HepG2 (cell line): Measurements from ENCODE around the gene DPYD. TPM values are rescaled to one million over a fixed set of nuclear protein-coding genes. Genes with fewer than 3 reads are reported as not detected.

ENCODE experiments used
- ATAC-seq: fragments of 200-7000 bp; cut with Tn5 transposase; 3 replicates; pipeline ENCODE4 v1.9.1; 2020; ENCODE audit warnings: mild to moderate bottlenecking, moderate library complexity
- BruUV-seq: library from RNA; stranded (reverse); fragments of 400-500 nt; replicated peaks from 2 replicates; lab custom pipeline; 2021; lab: Mats Ljungman, UMichigan
- CTCF ChIA-PET: fragments of 300-600 bp; formaldehyde crosslinking; extraction: SDS; loops from one replicate; lab custom pipeline; 2021; ENCODE audit warnings: low total read pairs, inconsistent platforms, low intra/inter-chr PET ratio; lab: Yijun Ruan, JAX
- POLR2A ChIA-PET: fragments of 350-600 bp; sonication (Branson Sonifier 250); formaldehyde crosslinking; loops from one replicate; lab custom pipeline; 2020; ENCODE audit warnings: antibody characterized with exemption, inconsistent platforms; lab: Yijun Ruan, JAX
- DNase-seq: peaks from one replicate; pipeline ENCODE4 v3.0.0-alpha.2; 2015; ENCODE audit warnings: low spot score
- FAIRE-seq: peaks from 3 replicates; lab custom pipeline; 2011; peaks lifted over from hg19 to GRCh38; lab: Jason Lieb, UNC
- H2AFZ ChIP-seq: one replicate; pipeline ENCODE4 v1.6.1; 2011; ENCODE audit warnings: low read length, inconsistent platforms
- H3K27ac ChIP-seq: fragments of 300-600 bp; 3 replicates; pipeline ENCODE4 v1.8.0; 2011; ENCODE audit warnings: mixed run types, mild to moderate bottlenecking, mixed read lengths, low read length, inconsistent platforms; ENCODE audit not compliant: insufficient read depth; ENCODE audit errors: extremely low read length
- H3K27me3 ChIP-seq, 2 experiments: fragments of 200-600 bp in 1 of 2; 2 replicates in 1 of 2; 3 replicates in 1 of 2; pipeline versions ENCODE4 v1.6.0 to v1.8.0; 2011; ENCODE audit warnings: low read length in 2 of 2, mild to moderate bottlenecking in 2 of 2, moderate library complexity in 2 of 2, inconsistent platforms in 1 of 2; ENCODE audit not compliant: insufficient read depth in 2 of 2, control insufficient read depth in 1 of 2
- H3K36me3 ChIP-seq, 2 experiments: fragments of 200-600 bp in 1 of 2; replicated peaks in 1 of 2; 2 replicates in 1 of 2; 3 replicates in 1 of 2; pipeline versions ENCODE4 v1.5.1 to v1.8.0; 2011; ENCODE audit warnings: low read length in 2 of 2, inconsistent platforms in 1 of 2; ENCODE audit not compliant: insufficient read depth in 2 of 2, control insufficient read depth in 1 of 2
- H3K4me1 ChIP-seq: 2 replicates; pipeline ENCODE4 v1.5.1; 2012; ENCODE audit warnings: low read length, inconsistent platforms; ENCODE audit not compliant: insufficient read depth
- H3K4me2 ChIP-seq: 2 replicates; pipeline ENCODE4 v1.6.0; 2011; ENCODE audit warnings: low read depth, low read length, inconsistent platforms
- H3K4me3 ChIP-seq, 3 experiments: fragments of 200-600 bp in 1 of 3; sonication (generic), shearing (Covaris generic) in 1 of 3; replicated peaks in 1 of 3; 2 replicates each; pipeline ENCODE4 v1.5.1; 2011 to 2016; ENCODE audit warnings: low read length in 3 of 3, inconsistent platforms in 2 of 3, low read depth in 2 of 3, mild to moderate bottlenecking in 2 of 3, control low read depth in 1 of 3, mixed read lengths in 1 of 3; ENCODE audit not compliant: insufficient read depth in 1 of 3
- H3K79me2 ChIP-seq: one replicate; pipeline ENCODE4 v1.6.1; 2011; ENCODE audit warnings: low read length, inconsistent platforms; ENCODE audit not compliant: insufficient read depth
- H3K9ac ChIP-seq: 2 replicates; pipeline ENCODE4 v1.6.0; 2011; ENCODE audit warnings: mild to moderate bottlenecking, low read depth, low read length, inconsistent platforms; ENCODE audit not compliant: insufficient read depth
- H3K9me3 ChIP-seq: 2 replicates; pipeline ENCODE4 v1.5.1; 2012; ENCODE audit warnings: mild to moderate bottlenecking, low read length
- H4K20me1 ChIP-seq: 2 replicates; pipeline ENCODE4 v1.6.0; 2011; ENCODE audit warnings: inconsistent platforms, mild to moderate bottlenecking, low read length, moderate library complexity; ENCODE audit not compliant: insufficient read depth
- AHR ChIP-seq: IDR thresholded peaks from 2 replicates; pipeline ENCODE4 v1.6.1; 2018; ENCODE audit warnings: missing genetic modification reagents, missing compliant biosample characterization
- CEBPG ChIP-seq: IDR thresholded peaks from 2 replicates; pipeline ENCODE4 v1.6.1; 2016
- GATA4 ChIP-seq: sonication (generic); IDR thresholded peaks from 2 replicates; pipeline ENCODE4 v1.6.1; 2016; ENCODE audit warnings: antibody characterized with exemption, low read depth, borderline replicate concordance
- HDAC2 ChIP-seq: sonication (generic); formaldehyde crosslinking; IDR thresholded peaks from 2 replicates; pipeline ENCODE4 v1.4.0; 2020; ENCODE audit warnings: missing genetic modification reagents
- MYC ChIP-seq: sonication (generic); formaldehyde crosslinking; IDR thresholded peaks from 2 replicates; pipeline ENCODE4 v1.9.0; 2021; ENCODE audit warnings: missing genetic modification reagents, borderline replicate concordance
- NBN ChIP-seq: fragments of 450-650 bp; conservative IDR thresholded peaks from 2 replicates; pipeline ENCODE4 v1.6.1; 2017
- NCOR1 ChIP-seq: fragments of 200-600 bp; sonication (generic); IDR thresholded peaks from 2 replicates; pipeline ENCODE4 v1.7.0; 2017; ENCODE audit warnings: antibody characterized with exemption, low read length, borderline replicate concordance
- NFKB2 ChIP-seq: sonication (generic); formaldehyde crosslinking; IDR thresholded peaks from 2 replicates; pipeline ENCODE4 v1.4.0; 2020; ENCODE audit warnings: missing genetic modification reagents, borderline replicate concordance
- NR2C2 ChIP-seq: sonication (generic); formaldehyde crosslinking; IDR thresholded peaks from 2 replicates; pipeline ENCODE4 v1.4.0; 2020; ENCODE audit warnings: missing genetic modification reagents, mild to moderate bottlenecking, moderate library complexity, borderline replicate concordance
- SMARCE1 ChIP-seq: fragments of 450-650 bp; IDR thresholded peaks from 2 replicates; pipeline ENCODE4 v1.6.1; 2017; ENCODE audit warnings: borderline replicate concordance
- TOPORS ChIP-seq: sonication (generic); formaldehyde crosslinking; IDR thresholded peaks from 2 replicates; pipeline ENCODE4 v1.8.0; 2023; ENCODE audit warnings: mild to moderate bottlenecking, missing genetic modification reagents
- ZFP36 ChIP-seq: fragments of 150-350 bp; IDR thresholded peaks from 2 replicates; pipeline ENCODE4 v1.6.1; 2018; ENCODE audit warnings: borderline replicate concordance, low read length, low read depth; ENCODE audit not compliant: partially characterized antibody
- ZNF569 ChIP-seq: sonication (generic); formaldehyde crosslinking; IDR thresholded peaks from 2 replicates; pipeline ENCODE4 v1.5.0; 2020; ENCODE audit warnings: mild to moderate bottlenecking, missing genetic modification reagents, moderate library complexity, borderline replicate concordance
- whole genome bisulfite sequencing: methylation state at CpG from one replicate; pipeline ENCODE4 v1.1.6; 2017; ENCODE audit warnings: low lambda C conversion rate; 5-methylcytosine and 5-hydroxymethylcytosine counted together
- in situ Hi-C: cut with HindIII; loops from 2 replicates; pipeline ENCODE4 v1.10.0; 2017; ENCODE audit warnings: low pct_unique_long_range_greater_than_20kb; ENCODE audit not compliant: extremely low pct_ligation_motif_present
- intact Hi-C: fragments of 100-400 bp; cut with micrococcal nuclease; formaldehyde crosslinking; loops from one replicate; pipeline ENCODE4 v1.10.0; 2022; ENCODE audit not compliant: unreplicated experiment
- polyA plus RNA-seq, 8 experiments: library from polyadenylated mRNA; depleted of rRNA in 3 of 8; stranded (reverse) in 7 of 8; unstranded in 1 of 8; fragments of >200 nt; fragmentation: Illumina TruSeq in 4 of 8; extraction: Trizol in 4 of 8; gene quantifications; 2 replicates each; pipeline versions ENCODE4 v1.2.1 to v1.2.3, GENCODE V29; 2011 to 2016; ENCODE audit warnings: low read depth in 4 of 8, missing spikeins in 1 of 8, mixed read lengths in 1 of 8; ENCODE audit not compliant: insufficient read depth in 1 of 8
- total RNA-seq, 5 experiments: library from RNA; depleted of rRNA; stranded (reverse); fragments of >200 nt; fragmentation: Illumina TruSeq; extraction: Trizol; gene quantifications; 2 replicates each; pipeline ENCODE4 v1.2.3, GENCODE V29; 2016; ENCODE audit warnings: low read depth in 1 of 5
- TF ChIP-seq, protein P1 (sequence below): sonication (generic); formaldehyde crosslinking; IDR thresholded peaks from 2 replicates; pipeline ENCODE4 v1.4.0; 2020; ENCODE audit warnings: missing genetic modification reagents
- TF ChIP-seq, protein P2 (sequence below): IDR thresholded peaks from 2 replicates; pipeline ENCODE4 v1.6.1; 2016; ENCODE audit warnings: low read depth, control low read depth
- TF ChIP-seq, protein P3 (sequence below): sonication (generic); formaldehyde crosslinking; IDR thresholded peaks from 2 replicates; pipeline ENCODE4 v1.4.0; 2020; ENCODE audit warnings: mild to moderate bottlenecking, missing genetic modification reagents

The DPYD gene
- total and polyA plus RNA-seq, 2 of the 13 experiments (the other 11 are each of a cell fraction or from before 2014, with no cell fraction given) = 1.3 to 3.4 TPM

DNA sequence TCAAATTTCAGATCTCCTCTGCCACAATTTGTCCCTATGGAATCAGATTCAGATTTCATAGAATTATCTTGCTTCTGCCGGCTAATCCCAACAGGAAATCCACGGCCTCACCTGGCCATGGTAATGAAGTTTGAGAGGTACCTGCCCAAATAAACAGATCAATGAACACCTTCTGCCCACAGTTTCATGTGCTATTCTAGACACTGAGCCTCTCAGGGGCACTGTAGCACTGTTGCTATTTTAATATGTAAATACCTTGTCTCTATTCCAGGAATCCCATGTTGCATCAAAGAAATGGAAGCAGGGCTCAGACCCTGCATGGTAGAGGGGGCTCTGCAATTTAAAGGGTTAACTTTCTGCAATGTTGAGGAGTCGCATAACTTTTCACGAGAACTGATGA is 606.1 kb downstream of the DPYD start:
- CTCF ChIA-PET = no interaction called here
- in situ Hi-C loops = no loop called here
- H3K9me3 ChIP-seq = peaks cover 53% of the 10 kb centered on the region
- TF ChIP-seq ZFP36 (no peak), NR2C2 (CRISPR knock-in tag) (no peak), NBN (no peak), HDAC2 (CRISPR knock-in tag) (no peak), NCOR1 (no peak), GATA4 (no peak), TOPORS (CRISPR knock-in tag) (no peak), CEBPG (CRISPR knock-in tag) (no peak), SMARCE1 (no peak), AHR (CRISPR knock-in tag) (no peak), MYC (no peak), NFKB2 (CRISPR knock-in tag) (no peak), ZNF569 (CRISPR knock-in tag) (no peak)
- TF ChIP-seq, protein P1, sequence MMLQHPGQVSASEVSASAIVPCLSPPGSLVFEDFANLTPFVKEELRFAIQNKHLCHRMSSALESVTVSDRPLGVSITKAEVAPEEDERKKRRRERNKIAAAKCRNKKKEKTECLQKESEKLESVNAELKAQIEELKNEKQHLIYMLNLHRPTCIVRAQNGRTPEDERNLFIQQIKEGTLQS (CRISPR knock-in tag) = no peak
- TF ChIP-seq, protein P2, sequence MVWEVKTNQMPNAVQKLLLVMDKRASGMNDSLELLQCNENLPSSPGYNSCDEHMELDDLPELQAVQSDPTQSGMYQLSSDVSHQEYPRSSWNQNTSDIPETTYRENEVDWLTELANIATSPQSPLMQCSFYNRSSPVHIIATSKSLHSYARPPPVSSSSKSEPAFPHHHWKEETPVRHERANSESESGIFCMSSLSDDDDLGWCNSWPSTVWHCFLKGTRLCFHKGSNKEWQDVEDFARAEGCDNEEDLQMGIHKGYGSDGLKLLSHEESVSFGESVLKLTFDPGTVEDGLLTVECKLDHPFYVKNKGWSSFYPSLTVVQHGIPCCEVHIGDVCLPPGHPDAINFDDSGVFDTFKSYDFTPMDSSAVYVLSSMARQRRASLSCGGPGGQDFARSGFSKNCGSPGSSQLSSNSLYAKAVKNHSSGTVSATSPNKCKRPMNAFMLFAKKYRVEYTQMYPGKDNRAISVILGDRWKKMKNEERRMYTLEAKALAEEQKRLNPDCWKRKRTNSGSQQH (CRISPR knock-in tag) = no peak
- TF ChIP-seq, protein P3, sequence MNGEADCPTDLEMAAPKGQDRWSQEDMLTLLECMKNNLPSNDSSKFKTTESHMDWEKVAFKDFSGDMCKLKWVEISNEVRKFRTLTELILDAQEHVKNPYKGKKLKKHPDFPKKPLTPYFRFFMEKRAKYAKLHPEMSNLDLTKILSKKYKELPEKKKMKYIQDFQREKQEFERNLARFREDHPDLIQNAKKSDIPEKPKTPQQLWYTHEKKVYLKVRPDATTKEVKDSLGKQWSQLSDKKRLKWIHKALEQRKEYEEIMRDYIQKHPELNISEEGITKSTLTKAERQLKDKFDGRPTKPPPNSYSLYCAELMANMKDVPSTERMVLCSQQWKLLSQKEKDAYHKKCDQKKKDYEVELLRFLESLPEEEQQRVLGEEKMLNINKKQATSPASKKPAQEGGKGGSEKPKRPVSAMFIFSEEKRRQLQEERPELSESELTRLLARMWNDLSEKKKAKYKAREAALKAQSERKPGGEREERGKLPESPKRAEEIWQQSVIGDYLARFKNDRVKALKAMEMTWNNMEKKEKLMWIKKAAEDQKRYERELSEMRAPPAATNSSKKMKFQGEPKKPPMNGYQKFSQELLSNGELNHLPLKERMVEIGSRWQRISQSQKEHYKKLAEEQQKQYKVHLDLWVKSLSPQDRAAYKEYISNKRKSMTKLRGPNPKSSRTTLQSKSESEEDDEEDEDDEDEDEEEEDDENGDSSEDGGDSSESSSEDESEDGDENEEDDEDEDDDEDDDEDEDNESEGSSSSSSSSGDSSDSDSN (CRISPR knock-in tag) = no peak
- H3K36me3 ChIP-seq = no peaks in the 10 kb centered on the region
- H3K4me1 ChIP-seq = no peaks in the 10 kb centered on the region
- no peak overlapping the region for H2AFZ ChIP-seq
- POLR2A ChIA-PET = no interaction called here
- H3K27ac ChIP-seq = no peak overlapping the region
- H4K20me1 ChIP-seq = no peaks in the 10 kb centered on the region
- FAIRE-seq (no peak), ATAC-seq (no peak), DNase-seq (no peak)
- no TSS peak for BruUV-seq
- no peaks in the 10 kb centered on the region for H3K27me3 ChIP-seq
- no peaks in the 10 kb centered on the region for H3K79me2 ChIP-seq
- intact Hi-C loops = no loop called here
- no peak overlapping the region for H3K4me2 ChIP-seq
- WGBS = 55% methylated on average over 4 of the region's 4 CpGs
- H3K9ac ChIP-seq = no peak overlapping the region
- H3K4me3 ChIP-seq = no peak overlapping the region
